ENCODE measurements around the gene MRPL41.
A peak's percentile ranks its signal among the peaks of the same experiment; 100 is the strongest.
"Not testable (repeated sequence)": the region's sequence is repeated elsewhere in the genome, so short reads cannot be mapped to it uniquely, and the experiment has no call there.

Gene MRPL41

DNA sequence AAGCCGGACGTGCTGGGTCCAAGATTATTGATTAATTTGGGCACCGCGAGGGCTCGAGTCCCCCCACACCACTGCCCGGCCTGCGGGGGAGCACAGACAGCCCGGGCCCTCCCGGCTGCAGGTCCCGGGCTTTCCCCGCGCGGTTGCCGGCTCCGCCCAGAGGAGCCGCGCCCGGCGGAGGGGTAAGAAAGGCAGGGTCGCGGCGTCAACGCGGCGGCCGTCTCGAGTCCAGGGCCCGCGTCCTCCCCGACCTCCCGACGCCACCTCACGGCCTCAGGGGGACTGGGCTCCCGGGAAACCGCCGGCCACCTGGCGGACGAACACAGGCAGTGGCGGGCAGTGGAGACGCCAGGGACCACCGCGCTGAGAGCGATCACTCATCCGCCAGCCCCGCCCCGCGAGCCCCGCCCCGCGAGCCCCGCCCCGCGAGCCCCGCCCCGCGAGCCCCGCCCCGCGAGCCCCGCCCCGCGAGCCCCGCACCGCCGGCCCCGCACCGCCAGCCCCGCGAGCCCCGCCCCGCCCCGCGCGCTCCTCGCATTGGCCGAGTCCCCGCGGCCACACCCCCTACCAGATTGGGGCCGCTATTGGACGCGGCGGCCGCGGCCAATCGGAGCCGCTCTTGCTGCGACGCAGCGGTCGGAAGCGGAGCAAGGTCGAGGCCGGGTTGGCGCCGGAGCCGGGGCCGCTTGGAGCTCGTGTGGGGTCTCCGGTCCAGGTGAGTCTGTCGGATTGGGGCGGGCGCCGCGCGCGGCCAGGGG lies at the start of gene MRPL41:
TSS of gene MRPL41 (plus strand) at position 616 of the 758 bp plus-strand sequence. CDS start 203 bp downstream, outside the sequence.
- DNase-seq = peak; percentile 79 to 87

- no peak for DNase-seq
Measured at GRCh38 chr9:137502008-137502911, 49.4 kb upstream of the MRPL41 start.

DNA sequence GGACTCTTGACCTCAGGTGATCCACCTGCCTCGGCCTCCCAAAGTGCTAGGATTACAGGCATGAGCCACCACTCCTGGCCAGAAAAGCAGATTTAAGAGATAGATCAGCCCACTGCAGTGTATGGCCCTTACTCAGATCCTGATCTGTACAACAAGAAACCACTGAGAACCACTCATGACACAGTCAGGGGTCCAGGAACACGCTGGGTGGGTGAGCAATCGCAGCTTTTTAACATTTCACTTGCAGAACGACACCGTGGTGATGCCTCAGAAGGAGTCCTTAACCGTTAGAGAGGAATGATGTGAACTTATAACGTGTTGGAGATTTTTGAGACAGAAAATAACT lies 47.3 kb upstream of the MRPL41 start:
- DNase-seq = no peak

DNA sequence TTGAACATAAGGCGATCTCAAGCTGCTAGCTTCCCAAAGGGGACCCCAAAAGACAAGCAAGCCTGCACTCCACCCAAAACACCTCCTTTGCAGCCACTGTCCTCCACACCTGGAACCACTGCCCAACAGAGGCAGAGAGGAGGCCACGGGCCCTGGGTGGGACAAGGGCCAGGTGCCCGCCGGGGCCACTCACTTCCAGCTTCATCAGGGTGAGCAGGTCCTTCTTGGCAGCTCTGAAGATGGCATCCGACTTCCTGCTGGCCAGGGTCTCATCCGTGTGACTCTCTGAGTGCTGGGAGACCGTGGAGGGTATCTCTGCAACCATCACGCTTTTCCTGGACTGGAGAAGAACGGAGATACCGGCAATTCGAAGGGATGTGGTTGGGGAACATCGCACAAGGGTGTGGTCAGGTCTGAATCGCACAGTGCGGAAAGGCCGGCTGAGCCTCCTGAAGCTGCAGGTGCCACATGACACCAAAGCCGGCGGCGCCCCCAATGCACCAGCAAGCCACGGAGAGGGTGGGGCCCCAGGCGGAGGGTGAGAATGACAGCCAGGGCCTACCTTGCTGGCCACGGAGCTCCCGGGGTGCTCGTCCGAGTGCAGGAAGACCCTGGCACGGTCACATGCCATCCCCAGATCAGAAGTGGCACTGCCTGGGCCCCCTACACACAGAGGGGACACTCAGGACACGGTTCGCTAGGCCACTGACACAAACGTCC lies 46.1 kb upstream of the MRPL41 start:
- DNase-seq = no peak

GRCh38 chr9:137506274-137506673 lies 45.4 kb upstream of the MRPL41 start:
- DNase-seq = no peak

DNA sequence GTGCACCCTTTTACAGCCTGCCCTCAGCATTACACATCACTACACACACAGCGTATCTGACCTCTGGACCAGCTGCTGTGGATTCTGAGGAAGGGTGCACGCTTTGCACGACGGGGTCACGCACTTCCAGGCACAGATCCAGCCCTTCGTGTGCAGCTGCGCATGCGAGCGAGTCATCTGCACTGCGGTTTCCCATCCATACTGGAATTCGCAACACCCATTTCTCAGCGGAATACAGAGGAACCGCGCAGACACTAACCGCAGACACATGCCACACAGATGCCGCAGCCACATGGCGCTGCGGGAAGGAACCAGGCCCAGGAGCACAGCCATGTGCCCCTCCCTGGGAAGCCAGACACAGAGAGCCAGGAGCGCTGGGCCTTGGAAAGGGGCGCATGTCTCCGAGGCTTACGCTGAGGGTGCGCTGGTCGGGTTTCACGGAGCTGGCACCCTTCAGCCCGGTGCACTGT lies 44.9 kb upstream of the MRPL41 start:
- DNase-seq = no peak

DNA sequence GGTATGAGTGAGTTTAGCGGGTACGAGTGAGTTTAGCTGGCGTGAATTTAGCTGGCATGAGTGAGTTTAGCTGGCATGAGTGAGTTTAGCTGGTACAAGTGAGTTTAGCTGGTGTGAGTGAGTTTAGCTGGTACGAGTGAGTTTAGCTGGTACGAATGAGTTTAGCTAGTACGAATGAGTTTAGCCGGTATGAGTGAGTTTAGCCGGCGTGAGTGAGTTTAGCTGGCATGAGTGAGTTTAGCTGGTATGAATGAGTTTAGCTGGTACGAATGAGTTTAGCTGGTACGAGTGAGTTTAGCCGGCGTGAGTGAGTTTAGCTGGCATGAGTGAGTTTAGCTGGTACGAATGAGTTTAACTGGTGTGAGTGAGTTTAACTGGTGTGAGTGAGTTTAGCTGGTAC lies 42.5 kb upstream of the MRPL41 start:
- DNase-seq = no peak

GRCh38 chr9:137511126-137511525 lies 40.6 kb upstream of the MRPL41 start:
- not testable (repeated sequence) for DNase-seq

DNA sequence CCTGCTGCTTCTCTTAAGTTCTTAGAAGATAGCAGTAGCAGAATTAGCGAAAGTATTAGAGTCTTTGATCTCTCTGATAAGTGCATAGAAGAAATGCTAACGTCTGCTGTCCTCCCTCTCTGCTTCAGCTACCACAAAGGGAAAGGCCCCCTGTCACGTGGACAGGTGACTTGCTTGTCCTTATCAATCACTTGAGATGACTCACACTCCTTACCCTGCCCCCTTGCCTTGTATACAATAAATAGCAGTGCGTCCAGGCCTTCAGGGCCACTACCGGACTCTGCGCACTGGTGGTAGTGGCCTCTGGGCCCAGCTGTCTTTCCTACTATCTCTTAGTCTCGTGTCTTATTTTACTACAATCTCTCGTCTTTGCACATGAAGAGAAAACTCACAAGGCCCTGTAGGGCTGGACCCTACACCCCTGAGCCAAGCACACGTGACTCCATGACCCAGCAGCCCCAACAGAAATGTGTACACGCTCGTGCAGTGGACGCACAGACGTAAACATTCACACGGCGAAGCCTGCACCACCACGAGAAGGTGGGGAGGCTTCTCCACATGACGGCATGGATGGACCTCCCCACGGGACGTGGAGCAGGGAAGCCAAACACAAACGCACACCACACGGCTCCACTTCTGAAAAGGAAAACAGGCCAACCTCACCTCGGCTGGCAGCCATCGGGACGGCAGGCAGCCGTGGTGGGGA lies 39.8 kb upstream of the MRPL41 start:
- no peak for DNase-seq

DNA sequence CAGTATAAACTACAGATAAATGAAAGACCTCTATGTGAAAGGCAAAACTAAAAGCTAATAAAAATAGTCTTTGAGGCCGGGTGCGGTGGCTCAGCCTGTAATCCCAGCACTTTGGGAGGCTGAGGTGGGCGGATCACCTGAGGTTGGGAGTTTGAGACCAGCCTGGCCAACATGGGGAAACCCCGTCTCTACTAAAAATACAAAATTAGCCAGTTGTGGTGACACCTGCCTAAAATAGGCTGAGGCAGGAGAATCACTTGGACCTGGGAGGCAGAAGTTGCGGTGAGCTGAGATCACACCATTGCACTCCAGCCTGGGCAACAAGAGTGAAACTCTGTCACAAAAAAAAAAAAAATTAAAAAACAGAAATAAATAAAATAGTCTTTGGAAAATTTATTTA lies 38.5 kb upstream of the MRPL41 start:
- DNase-seq = not testable (repeated sequence)

DNA sequence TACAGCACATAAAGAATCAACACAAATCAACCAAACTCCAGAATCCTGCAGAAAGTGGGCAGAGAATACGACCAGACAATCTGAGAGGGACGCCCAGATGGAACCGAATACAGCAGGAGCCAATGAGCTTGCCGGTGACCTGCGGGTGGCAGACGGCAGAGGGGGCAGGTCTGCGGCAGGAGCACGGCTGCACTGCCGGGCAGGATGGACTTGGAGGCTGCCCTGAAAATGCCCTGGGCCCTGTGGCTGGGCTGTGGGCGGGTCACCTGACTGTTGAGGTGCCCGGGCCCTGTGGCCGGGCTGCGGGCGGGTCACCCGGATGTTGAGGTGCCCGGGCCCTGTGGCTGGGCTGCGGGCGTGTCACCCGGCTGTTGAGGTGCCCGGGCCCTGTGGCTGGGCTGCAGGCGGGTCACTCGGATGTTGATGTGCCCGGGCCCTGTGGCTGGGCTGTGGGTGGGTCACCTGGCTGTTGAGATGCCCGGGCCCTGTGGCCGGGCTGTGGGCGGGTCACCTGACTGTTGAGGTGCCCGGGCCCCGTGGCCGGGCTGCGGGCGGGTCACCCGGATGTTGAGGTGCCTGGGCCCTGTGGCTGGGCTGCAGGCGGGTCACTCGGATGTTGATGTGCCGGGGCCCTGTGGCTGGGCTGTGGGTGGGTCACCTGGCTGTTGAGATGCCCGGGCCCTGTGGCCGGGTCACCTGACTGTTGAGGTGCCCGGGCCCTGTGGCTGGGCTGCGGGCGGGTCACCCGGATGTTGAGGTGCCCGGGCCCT lies 37.7 kb upstream of the MRPL41 start:
- not testable (repeated sequence) for DNase-seq

GRCh38 chr9:137514691-137515337 lies 36.9 kb upstream of the MRPL41 start:
- DNase-seq = no peak

DNA sequence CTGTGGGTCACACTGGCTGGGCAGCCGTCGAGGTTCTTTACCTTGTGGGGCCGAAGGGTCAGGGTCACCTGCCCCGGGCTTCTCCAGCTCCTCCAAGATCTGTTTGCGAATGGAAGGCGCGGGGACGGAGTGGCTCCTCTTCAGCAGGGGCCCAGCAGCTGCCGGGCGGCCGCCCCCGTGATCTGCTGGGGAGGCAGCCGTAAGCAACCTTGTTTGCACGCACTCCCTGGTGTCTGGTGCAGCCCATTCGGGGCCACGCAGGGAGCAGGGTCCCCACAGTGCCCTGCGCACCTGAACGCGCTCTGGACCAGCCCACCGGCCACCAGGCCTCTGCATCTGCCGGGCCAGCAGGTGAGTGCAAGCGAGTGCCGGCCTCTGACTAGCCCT lies 36.3 kb upstream of the MRPL41 start:
- DNase-seq = no peak

DNA sequence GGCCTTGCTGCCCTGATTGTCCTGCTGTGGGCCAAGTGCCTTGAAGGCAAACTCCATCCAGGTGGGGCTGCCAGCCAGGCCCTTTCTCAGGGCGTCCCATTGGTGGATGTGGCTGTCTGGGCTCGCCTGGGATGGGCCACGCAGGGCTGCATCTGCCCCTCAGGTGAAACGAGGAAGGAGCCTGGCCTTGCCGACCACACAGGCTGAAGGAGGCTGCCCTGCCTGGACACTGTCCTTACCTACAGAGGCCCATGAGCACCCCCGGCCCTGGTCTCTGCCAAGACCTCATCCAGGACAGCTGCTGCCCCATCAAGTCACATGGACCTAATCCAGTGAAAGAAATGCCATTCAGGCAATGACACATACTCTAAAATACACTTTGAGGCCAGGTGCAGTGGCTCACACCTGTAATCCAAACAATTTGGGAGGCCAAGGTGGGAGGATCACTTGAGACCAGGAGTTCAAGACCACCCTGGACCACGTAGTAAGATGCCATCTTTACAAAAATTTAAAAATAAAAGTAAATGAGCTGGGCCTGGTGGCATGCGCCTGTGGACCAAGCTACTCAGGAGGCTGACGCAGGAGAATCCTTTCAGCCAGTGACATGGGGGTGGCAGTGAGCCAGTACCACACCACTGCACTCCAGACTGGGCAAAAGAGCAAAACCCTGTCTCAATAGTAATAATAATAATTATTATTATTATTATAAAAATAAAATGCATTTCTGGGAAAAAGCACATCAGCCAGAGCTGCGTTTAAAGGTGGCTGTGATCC lies 35.3 kb upstream of the MRPL41 start:
- DNase-seq = no peak

DNA sequence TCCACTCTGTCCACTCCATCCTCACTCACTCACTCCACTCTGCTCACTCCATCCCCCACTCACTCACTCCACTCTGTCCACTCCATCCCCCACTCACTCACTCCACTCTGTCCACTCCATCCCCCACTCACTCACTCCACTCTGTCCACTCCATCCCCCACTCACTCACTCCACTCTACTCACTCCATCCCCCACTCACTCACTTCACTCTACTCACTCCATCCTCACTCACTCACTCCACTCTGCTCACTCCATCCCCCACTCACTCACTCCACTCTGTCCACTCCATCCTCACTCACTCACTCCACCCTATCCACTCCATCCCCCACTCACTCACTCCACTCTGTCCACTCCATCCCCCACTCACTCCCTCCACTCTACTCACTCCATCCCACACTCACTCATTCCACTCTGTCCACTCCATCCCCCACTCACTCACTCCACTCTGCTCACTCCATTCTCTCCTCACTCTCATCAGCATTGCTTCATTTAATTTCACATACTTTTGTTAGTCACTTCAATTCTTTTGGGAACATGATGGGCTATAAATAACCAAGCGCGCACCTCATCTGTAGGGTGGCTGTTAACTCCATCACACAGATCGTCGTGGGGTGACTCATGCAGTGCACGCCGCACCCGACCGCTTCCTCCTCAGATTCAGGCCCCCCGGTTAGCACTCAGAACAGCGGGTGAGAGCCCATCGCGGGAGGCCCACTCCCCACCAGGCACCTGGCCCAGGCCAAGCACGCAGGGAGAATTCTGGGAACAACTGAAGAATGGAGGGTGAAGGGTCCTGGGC lies 32.8 kb upstream of the MRPL41 start:
- DNase-seq = not testable (repeated sequence)

DNA sequence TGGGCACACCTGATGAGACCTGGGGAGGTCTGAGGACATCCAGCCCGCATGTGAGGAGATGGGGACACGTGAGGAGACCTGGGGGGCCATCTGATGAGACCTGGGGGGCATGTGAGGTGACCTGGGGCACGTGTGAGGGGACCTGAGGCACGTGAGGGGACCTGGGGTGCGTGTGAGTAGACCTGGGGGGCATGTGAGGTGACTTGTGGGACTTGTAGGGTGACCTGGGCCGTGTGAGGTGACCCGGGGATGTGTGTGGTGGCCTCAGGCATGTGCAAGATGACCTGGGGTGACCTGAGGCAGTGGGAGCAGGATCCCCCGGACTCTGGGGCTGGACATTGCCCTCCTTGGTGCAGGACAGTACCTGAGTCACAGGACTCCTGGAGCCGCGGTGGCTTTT lies 32.1 kb upstream of the MRPL41 start:
- no peak for DNase-seq

GRCh38 chr9:137520614-137521404 lies 30.9 kb upstream of the MRPL41 start:
- DNase-seq = no peak

GRCh38 chr9:137521405-137521985 lies 30.2 kb upstream of the MRPL41 start:
- DNase-seq = no peak

Measured in activated CD4-positive, alpha-beta T cell treated with anti-CD3 and anti-CD28 coated beads for 4 hours (primary cell).